Stimulated activated CD4-positive, alpha-beta T cell treated with anti-CD3 and anti-CD28 coated beads, Interleukin-2, amount 100 ng/mL, for 48 hours (primary cell): ENCODE results near the gene ZNF598.

Experiments used
- DNase-seq, 2 donors: peaks; one replicate each; pipeline ENCODE4 v3.0.0-alpha.2; 2020

ZNF598 gene

DNA sequence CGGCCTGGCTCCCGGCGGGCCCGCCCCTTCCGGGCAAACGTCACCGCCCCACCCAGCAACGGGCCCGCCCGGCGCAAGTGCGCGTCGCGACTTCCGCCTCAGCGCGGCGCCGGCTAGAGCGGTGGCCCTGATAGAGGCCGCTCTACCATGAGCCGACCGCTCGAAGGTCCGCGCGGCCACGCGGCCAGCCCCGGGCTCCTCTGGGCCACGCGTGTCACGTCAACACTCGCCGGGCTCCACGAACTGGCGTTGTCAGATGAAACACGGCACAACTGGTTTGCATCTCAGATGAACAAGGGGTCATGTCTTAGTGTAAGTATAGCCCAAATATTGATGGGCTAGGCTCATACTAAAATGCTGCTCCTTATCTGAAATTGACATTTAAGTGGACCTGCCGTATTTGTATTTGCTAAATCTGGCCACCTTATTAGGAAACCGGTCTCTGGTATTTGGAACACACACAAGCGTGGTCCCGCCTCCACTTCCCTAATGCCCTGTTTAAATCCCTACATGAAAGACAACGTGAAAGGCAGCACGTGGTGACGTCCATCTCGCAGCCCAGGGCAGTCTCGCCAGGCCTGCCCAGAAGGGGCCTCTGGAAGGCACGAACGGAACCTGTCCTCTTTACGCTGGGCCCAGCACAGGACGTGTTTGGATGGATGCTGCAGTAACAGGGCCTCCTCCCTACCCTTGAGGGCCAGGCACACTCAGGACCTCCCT, at the start of gene ZNF598:
Gene ZNF598, minus strand, starts transcription at position 31 of the 720 bp plus-strand sequence.
- peak; percentile 69 to 73 for DNase-seq

DNA sequence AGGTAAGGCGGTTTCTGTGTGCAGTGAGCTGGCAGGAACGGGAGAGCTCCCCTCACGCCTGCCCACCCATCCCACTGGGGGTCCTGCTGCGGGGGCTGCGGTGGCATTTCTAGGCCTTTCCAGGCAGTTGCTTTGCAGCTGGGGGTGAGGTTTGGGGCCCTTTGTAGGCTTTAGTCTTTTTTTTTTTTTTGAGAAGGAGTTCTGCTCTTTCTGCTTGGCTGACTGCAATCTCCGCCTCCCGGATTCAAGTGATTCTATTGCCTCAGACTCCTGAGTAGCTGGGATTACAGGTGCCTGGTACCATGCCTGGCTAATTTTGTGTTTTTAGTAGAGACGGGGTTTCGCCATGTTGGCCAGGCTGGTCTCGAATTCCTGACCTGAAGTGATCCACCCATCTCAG, 49.3 kb upstream of the ZNF598 start:
- no peak for DNase-seq

DNA sequence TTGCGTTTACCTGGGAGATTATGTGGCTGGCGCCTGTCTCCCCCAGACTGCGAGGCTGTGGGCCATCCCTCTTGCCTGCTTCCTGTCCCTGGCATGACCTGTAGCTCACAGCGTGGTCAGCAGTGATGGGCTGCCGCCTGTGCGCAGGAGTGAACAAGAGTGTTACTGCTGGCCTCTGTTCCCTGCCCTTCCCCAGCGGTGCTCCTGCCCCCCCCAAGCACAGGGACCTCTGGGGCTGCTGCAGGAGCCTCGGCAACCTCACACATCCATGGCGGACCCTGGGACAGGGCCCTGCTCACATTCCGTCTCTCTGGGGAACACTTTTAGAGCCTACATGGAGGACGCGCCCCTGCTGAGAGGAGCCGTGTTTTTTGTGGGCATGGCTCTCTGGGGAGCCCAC, 48.8 kb upstream of the ZNF598 start:
- no peak for DNase-seq

DNA sequence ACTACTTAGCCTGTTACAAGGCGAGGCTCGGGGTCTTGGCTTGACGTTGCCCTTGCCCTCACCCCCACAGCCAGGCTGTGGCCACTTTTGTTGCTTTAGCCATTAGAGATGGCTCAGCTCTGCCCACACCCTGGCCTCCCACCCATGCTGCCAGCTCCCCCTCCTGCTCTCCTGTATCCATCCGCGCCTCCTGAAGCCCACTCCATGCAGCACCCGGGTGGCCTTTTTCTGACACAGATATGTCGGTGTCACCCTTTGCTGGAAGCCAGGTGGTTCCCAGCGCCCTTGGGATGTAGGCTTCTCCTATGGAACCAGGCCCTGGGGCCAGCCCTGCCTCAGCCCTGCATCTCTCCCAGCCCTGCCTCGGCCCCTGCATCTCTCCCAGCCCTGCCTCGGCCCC, 47.8 kb upstream of the ZNF598 start:
- DNase-seq: no peak

DNA sequence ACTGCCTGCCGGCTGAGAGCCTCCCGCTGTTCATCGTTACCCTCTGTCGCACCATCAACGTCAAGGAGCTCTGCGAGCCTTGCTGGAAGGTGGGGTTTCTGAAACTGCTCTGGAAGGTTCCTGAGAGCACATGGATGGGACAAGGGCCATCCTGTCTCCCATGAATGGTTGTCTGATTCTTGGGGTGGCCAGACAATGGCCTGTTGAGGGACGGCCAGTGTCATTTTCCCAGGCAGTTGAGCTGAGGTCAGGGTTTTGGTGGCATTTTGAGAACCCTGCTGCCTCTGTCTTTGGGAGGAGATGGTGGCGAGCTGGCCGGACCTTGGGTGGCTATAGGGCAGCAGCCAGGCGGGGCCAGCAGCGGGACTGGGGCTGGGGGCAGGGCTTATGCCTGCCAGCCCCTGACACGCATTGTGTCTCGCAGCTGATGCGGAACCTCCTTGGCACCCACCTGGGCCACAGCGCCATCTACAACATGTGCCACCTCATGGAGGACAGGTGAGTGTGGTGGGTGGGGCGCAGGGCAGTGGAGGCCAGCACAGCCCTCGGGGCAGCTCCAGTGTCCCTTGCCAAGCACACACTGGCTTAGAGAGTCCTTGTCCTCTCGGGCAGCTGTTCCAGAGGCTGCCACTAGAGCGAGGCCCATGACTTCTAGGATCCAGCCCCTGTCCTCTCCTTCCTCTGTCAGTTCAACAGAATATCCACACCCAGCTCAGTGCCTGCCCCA, 47.2 kb upstream of the ZNF598 start:
- no peak for DNase-seq

DNA sequence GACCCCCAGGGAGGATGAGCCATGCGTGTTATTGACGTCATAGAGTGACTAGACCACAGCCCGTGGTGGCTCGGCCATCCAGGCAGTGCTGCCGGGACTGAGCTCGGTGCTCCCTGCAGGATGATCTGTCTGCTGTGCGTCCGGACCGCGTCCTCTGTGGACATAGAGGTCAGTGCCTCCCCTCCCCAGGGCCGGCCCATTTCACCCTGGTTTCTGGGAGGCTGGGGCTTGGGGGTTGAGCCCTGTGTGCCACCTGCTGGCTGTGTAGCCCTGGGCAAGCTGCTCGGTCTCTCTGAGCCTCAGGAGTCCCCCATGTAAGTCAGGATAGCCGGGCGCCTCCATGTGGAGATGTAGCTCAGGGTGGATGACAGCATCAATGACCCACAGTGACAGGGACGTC, 46.5 kb upstream of the ZNF598 start:
- DNase-seq: no peak

DNA sequence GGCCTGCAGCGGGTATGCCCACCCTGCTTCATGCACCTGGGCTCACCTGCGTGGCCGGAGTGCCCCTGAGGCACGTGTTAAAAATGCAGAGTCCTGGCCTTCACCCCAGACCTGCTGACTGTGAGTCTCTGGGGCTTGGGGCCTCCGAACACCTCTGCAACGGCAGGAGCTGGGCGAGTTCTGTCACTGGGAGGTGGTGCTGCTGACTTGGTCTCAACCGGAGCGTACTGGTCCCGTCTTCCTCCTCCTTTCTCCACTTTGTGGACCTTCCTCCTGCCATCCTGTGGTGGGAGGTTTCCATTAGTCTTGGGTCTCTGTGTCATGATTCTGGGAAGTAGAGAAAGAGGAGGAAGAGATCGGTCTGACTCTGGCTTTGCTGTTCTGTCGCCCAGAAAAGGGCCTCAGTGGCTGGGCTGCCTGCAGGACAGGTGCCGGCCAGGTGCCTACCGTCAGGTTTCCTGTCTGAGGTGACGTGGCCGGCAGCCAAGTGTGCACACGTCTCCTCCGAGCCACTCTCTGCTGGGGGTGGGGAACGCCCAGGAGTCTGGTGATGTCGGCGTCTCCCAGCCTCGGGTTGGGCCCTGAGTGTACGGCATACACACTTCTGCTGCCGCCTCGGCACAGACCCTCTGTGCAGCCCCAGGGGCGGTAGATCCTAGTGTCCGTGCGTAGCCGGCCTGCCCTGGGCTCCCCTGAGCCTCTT, 45.1 kb upstream of the ZNF598 start:
- DNase-seq: no peak

DNA sequence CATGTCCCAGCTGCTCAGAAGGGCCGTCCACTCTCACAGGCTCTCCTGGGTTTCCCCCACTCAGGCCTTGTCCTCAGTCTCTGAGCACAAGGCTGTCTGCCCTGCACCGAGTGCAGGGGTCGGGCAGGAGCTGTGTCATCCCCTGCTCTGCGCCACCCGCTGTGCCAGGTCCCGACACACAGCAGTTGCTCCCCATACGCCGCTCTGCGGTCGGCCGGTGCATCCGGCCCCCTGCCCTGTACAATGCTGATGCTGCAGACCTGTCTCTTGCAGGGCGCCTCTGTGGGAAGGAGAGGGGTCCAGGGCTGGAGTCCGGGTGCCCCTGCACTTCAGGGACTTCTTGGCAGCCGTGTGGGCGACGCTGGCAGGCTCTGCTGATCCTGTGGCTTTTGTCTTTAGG, 44.3 kb upstream of the ZNF598 start:
- no peak for DNase-seq

DNA sequence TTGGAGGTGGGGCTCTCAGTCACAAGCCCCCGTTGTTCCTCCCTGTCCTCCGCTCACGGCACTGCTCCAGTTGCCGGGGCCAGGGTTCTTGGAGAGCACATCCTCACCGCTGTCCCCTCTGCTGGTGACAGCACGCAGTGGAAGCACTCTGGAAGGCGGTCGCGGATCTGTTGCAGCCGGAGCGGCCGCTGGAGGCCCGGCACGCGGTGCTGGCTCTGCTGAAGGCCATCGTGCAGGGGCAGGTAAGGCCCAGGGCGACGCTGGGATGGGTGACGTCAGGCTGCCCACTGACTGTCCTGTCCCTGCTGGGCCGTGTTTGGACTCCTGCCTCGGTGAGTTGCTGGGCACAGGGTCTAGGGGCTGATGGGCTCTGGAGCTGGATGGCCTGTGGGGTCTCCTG, 43.6 kb upstream of the ZNF598 start:
- DNase-seq: no peak

DNA sequence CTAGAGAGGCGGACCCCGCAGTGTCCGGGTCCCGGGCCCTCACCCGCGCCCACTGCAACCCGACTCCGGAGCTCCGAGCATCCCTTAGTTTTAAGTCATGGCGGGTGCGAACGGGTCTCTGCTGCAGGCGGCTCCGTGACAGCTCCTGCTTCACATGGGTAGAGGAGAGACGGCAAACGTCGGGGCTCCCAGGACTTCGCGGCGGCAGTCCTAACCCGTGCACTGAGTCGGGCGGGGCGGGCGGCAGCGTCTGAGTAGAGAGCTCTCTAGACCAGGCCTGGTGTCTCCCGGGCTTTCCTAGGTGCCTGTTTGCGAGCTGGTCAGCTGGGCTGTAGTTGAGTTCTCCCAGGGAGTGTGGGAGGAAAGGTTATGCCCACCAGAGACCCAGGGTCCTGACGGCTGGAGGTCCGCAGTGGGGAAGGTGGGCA, 38.5 kb upstream of the ZNF598 start:
- DNase-seq: peak in 1 of 2 donors; percentile 15

DNA sequence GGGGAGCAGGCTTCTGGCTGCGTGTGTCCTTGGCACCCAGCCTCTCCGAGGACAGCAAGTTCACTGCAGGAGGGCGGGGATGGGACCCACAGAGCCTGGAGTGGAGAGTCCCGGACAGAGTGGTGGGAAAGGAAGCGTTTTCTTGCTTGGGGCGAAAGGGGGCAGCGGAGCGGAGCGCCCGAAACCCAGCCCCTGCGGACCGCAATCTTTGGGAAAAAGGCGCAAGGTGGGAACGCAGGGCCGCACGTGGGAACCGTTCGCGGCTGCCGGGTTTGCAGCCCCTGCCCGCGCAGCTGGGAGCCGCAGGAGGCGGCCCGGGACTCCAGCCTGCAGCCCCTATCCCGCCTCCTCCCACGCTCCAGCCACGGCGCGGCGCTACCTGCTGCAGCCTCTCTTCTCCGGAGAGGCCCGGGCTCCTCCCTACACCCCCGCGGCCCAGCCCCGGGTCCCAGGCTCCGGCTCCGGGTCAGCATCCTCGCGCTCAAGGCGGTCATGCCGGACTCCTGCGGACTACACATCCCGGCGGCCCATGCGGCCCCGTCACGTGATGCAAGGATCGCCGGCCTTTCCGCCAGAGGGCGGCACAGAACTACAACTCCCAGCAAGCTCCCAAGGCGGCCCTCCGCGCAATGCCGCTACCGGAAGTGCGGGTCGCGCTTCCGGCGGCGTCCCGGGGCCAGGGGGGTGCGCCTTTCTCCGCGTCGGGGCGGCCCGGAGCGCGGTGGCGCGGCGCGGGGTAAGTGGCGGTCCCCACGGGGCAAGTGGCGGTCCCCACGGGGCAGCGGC, 37.9 kb upstream of the ZNF598 start, which contains the start of the genes NTHL1 and TSC2:
Gene NTHL1, minus strand, starts transcription at position 505 of the 786 bp plus-strand sequence. Its CDS starts 11 bp downstream, at position 494.
Gene TSC2, plus strand, starts transcription at position 656 of the 786 bp plus-strand sequence. CDS start 631 bp downstream, outside the sequence.
- peak; percentile 91 to 92 for DNase-seq

DNA sequence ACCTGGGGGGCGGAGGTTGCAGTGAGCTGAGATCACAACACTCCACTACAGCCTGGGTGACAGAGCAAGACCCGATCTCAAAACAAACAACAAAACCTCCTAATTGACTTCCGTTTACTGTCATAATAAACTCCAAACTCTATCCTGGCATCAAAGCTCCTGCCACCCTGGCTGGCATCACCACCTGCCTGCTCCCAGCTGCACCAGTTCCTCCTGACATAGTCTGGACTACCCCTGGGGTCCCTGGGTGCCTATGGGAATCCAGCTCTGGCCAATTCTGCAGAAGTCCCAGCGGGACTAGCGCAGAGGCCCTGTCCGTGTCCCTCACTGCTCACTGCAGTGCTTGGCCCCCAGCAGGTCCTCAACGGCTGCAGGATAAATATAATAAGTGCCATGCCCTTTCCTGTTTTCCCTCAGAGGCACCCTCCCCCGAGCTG, 37.3 kb upstream of the ZNF598 start:
- DNase-seq: no peak

DNA sequence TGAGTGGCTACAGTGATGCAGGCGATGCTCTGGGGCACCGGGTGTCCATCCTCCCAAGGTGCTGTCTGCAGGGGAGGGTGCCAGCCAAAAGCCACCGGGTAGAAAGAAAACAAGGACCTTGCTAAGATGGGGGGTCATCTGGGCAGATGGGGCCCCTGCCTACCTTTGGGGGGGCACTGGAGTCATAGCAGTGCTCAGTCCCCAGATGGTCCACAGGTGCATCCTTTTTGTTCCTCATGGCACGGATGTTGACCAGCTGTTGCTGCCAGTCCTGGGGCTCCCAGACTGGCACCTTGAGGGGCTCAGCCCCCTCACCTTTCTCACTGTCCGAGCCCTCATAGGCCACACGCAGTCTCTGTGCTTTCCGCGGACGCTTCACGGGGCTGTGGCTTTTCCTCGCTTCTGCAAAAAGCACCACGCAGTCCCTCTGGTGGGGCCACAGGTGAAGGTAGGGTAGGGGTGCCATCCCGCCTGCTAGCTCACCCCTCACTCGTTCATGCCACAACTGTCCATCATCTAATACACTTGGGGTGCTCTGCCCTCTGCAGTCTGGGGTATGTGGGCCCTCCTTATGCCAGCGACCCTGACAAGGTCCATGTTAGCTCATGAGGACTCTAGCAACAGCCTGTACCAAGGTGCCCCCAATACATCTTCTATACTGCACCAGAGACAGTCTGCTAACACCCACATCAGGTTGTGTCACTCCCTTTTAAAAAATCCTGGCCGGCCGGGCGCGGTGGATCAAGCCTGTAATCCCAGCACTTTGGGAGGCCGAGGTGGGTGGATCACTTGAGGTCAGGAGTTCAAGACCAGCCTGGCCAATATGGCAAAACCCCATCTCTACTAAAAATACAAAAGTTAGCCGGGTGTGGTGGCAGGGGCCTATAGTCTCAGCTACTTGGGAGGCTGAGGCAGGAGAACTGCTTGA, 36.6 kb upstream of the ZNF598 start:
- DNase-seq: no peak

DNA sequence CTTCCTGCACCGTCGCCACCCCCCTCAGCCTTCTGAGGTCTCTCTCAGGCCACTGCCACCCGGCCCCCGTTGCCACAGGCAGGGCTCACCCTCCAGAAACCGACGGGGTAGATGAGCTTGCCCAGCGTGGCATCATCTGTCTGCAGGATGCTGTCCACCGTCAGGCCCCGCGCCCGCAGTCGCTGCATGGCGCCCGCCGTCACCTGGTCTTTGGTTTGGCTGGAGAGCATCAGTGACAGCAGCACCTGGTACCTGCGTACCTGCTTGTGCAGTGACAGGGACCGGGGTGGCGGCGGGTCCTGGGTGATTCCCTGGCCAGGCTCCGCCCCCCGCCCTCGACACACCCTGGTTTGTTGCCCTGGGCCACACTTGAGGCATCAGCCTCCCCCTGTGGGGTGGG, 34.9 kb upstream of the ZNF598 start:
- no peak for DNase-seq

DNA sequence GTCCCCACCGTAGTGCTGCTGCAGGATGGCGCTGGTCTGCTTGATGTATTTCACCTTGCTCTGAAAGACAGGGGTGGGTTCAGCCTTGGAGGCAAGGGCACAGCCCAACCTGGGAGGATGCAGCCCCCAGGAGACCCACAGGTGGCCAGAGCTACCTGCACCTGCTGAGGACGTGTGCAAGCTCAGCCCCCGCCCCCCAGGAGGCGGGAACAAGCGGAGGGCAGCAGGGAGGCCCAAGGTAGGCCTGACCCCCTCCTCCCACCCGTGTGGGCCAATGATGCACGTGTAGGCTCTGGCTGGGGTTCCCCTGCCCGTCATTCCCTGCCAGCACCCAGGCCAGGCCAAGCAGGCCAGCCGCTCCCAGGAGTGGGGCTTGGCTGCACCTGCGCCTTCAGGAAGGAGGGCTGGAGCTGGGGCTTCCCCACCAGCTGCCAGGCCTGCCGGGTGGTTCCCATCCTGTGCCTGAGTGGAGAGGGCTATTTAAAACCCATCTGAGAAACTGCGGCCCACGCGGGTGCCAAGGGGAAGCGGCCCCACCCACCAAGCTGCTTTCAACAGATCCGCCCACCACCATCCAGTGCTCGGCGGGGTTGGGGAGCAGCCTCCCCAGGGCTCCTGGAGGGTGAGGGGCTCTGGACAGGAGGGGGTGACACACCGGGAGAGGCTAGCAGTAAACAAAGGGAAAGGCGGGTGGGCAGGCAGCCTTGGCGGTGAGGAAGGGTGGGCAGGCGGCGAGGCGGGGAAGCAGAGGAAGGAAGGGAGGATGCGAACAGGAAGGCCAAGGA, 34.2 kb upstream of the ZNF598 start:
- no peak for DNase-seq

DNA sequence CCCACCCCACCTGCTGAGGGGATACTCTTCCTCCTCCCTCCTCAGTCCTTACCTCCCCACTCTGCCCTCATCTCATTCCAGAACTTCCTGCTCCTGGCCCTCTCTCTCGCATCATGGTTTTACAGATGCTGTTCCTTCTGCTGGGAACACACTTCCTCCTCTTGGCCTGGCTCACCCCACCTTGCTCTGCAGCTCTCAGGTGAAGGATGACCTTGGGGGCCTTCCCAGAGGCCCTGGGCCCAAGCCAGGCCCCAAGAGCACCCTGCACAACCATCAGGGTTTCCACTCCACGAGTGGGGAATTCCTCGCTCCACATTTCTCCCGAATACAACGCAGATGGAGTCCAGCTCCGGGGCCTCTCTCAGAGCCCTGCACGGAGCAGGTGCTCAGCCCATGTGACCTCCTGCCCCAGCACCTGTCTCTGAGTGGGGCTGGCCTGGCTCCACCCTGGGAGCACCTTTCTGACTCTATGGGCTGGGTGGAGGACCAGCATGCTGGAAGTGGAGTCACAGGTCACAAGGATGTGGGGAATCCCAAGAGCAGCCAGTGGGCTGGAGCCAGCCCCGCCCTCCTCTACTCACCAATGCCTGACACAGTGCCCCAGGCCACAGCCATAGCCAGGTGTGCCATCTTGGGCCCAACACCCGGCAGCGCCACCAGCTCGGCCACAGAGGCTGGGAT, 33.5 kb upstream of the ZNF598 start:
- no peak for DNase-seq

DNA sequence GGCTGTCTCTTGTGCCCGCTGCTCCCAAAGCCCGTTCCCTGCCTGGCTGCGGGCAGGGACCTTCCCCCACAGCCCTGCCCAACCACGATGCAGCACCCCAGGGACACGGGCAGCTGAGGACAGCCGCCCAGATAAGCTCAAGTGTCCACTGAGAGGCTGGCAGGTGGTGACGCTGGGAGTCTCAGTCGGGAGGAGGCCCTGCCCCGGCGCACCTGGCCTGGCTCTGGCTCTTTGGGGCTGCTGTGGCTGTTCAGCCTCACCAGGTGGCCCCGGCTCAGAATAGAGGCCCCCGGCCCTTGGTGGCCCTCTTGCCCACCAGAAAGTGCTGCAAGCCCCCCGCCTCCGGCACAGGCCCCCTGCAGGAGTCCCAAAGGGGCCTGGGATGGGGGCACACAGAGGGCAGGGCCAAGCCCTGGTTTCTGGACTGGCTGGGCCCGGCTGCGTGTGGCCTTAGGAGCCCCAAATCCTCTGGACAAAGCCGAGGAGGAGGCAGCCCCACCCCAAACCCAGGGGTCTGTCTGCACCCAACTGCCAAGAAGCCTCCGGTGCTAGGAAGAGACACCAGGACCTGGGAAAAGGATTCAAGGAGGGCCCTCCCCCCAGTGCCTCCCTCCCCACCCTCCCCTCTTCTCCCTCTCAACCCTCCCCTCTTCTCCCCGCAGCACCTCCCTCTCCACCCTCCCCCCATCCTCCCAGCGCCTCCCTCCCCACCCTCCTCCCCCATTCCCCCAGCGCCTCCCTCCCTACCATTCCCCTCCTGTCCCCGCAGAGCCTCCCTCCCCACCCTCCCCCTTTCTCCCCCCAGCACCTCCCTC, 32.8 kb upstream of the ZNF598 start:
- no peak for DNase-seq

DNA sequence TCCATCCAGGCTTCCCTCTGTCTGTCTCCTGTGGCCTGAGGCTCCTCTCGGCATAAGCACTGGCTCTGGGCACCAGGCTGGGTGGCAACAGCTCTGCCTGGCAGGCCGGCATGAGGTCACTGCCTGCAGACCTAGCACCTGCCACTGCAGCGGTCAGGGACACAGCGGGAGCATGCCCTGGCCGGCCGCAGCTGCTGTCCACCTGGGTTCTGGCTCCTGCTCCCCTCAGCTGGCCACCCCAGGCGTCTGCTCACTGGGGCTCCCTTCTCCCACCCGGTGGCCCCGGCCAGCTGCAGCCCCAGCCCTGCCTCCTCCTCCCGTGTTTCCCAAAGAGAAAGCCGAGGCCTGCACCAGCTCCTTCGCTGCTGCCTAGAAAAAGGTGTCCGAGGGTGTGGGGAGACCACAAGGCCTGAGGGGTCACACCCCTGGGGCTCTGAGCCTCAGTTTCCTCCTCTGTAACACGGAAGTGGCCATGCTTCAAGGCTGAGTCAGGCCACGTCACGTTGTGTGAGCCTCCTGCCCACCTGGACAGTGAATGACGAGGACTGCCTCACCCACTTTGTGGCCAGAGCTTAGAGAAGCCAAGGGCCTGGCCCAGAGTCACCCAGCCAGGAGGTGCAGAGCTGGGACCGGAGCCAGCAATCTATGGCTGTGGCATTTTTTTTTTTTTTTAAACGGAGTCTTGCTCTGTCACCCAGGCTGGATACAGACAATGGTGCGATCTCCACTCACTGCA, 31.3 kb upstream of the ZNF598 start:
- DNase-seq: no peak
